ENCODE measurements around the gene HRCT1.
"Not testable (repeated sequence)": the region's sequence is repeated elsewhere in the genome, so short reads cannot be mapped to it uniquely, and the experiment has no call there.

HRCT1 gene

GRCh38 chr9:35914301-35914807, 8.4 kb downstream of the HRCT1 start:
- DNase-seq, result no peak
- intact Hi-C loops (cut with DNase I), result no loop called here

- no peak for DNase-seq
- intact Hi-C loops (cut with DNase I), result no loop called here
These were observed 9.8 kb downstream of the HRCT1 start for GRCh38 chr9:35915681-35916294.

DNA sequence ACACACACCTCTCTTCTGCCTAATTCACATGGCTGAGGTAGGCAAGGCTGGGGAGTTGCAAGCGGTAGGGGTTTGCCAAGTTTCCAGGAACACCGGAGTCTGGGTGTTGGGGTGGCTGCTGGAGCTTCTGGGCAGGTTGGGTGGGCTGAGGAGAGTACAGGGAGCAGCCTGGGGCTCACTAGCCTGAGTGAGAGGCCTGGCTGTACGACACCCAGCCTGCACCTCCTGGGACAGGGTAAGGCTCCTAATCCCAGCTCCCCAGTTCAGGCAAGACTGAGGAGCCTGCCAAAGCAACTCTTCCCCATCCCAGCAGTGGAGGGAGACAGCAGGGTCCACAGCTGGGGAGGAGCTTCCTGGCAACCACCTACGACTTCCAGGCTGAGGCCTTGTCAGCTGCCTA, 11.3 kb downstream of the HRCT1 start:
- intact Hi-C loops (cut with DNase I), result no loop called here

DNA sequence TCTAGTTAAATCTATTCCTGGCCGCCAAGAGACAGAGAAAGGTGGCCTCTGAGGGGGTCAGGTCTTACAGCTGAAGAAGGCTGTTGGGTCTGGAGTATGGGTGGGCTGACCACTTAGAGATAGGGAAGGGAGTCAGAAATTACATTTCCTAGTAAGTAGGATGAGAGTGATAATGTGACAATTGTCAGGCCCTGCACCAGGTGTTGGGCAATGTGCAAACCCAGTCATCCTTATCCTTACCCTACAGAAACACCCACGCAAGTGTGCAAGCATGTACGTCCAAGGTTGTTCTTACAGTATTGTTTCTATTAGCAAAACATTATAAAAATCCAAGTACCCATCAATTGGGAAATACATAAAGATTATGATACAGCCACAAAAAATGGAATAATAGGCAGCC, 12.8 kb downstream of the HRCT1 start:
- intact Hi-C loops (cut with DNase I), result no loop called here

More for the DNA sequence above, 11.3 kb downstream of the HRCT1 start:
- no peak for DNase-seq

DNA sequence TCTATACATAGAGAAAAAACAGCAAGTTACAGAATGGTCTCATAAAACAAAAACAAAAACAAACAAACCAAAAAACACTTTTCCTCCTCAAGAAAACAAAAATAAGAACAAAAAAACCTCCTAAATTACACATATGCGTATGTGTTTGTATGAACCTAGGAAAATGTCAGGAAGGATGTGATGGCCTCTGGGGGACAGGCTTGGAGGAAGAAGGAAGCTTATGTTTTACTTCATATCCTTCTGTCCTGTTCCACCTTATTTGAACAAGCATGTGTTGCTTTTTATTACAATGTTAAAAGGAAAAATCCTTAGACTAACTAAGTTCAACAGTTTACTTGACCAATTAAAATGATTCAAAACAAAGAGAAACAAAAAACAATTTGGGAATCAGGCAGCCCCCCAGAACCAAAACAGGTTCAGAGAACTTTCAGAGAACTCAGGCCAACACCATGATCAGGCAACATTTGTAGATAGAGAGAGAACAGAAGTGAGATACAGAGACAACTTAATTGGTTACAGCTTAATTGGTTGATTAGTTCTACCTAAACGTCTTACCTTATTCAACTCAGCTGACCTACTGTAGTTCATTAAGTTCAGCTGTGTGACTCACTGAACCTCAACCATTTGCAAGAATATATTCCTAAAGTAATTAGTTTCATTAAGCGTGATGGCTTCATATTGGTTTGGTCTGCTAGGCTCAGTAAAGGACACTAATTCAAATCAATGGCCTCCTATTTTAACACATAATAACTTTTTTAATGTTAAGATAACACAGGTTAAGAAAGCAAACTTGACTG, 13.4 kb downstream of the HRCT1 start:
- DNase-seq, result no peak
- intact Hi-C loops (cut with DNase I), result no loop called here

More for the DNA sequence above, 12.8 kb downstream of the HRCT1 start:
- DNase-seq, result no peak

DNA sequence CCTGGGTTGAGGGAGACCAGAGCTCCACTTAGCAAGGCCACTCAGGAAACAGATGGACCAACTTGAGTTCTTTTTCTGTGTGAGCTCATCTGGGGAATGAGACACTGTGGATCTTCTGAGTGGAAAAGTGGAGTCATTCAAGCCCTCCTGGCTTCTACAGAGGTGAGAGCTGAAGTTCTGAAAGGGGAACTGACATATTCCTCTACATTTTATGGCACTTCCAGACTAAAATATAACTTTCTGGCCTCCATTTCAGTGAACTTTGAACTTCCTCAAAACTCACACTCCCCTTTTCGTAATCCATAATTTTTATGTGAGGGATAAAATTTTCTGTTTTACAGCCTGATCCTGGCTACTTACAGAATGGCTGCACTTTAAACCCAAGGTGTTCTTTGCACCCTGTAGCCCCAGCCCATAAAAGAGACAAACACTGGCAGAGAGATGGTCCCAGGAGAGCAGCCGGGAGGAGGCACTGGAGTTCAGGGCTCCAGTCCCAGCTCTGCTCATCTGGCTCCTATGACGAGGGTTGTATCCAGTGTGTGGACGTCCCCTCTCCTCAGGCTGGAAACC, 14.1 kb downstream of the HRCT1 start:
- DNase-seq, result no peak
- intact Hi-C loops (cut with DNase I), result no loop called here

GRCh38 chr9:35923598-35923926, 17.6 kb downstream of the HRCT1 start:
- intact Hi-C loops (cut with DNase I), result no loop called here
- DNase-seq, result no peak

- no peak for DNase-seq
- intact Hi-C loops (cut with DNase I), result no loop called here
These were observed 18.1 kb downstream of the HRCT1 start for GRCh38 chr9:35923927-35924763.

DNA sequence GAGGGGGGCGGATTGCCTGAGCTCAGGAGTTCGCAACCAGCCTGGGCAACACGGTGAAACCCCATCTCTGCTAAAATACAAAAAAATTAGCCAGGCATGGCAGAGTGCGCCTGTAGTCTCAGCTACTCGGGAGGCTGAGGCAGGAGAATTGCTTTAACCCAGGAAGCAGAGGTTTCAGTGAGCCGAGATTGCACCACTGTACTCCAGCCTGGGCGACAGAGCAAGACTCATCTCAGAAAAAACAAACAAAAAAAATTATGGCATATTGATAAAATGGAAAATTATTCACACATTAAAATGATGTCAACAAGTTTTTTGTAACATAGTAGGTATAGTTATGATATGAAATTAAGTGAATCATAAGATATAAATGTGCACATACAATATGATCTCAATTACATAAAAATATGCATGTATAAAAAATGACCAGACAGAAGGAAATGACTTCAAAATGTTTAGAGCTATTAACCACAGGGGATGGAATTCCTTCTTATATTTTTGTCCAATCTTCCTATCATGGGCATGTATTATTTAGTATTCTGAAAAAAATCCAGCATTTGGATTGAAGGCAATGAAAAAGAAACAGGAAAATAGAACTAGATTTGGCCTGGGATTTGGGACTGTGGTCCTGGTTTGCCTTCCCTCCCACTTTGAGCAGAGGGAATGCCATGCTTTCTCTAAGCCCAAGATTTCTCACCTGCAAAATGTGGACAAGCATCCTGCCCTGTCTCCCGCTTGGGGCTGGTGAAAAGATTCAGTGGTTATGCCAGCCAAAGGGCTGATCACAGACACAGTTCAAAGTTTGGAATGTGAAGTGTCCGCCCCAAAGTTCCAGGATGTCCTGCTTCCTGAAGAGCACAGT, 22.8 kb downstream of the HRCT1 start:
- no peak for DNase-seq
- intact Hi-C loops (cut with DNase I), result no loop called here

- intact Hi-C loops (cut with DNase I), result no loop called here
- no peak for DNase-seq
These were observed 23.4 kb downstream of the HRCT1 start for GRCh38 chr9:35929453-35929718.

- no peak for DNase-seq
- intact Hi-C loops (cut with DNase I), result no loop called here
These were observed 24.5 kb downstream of the HRCT1 start for GRCh38 chr9:35930521-35930920.

DNA sequence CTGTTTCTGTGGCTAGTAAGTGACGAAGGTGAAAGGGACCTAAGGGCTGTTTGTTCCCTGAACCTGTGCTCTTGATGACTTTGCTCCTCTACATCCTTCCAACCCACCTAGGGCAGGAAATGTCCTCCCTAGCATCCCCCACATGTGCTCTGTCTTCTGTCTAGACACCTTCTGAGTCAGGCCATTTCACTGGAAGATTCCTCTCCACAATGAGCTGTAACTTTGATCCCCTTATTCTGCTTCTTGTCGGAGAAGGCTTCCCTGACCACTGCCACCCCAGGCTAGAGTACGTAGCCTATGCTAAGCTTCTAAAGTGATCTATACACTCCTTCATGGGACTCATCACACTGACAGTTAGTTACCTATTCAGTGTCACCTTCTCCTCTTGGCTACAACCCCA, 25.0 kb downstream of the HRCT1 start:
- intact Hi-C loops (cut with DNase I), result no loop called here
- no peak for DNase-seq

DNA sequence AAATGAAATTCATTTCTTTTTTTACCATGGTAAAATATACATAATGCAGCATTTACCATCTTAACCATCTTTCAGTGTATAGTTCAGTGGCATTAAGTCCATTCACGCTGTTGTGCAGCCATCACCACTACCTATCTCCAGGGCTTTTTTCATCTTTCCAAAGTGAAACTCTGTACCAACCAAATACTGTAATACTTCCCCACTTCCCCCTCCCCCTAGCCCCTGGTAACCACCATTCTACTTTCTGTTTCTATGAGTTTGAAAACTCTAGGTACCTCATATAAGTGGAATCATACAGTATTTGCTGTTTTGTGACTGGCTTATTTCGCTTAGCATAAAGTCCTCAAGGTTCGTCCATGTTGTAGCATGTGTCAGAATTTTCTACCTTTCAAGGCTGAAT, 26.7 kb downstream of the HRCT1 start:
- intact Hi-C loops (cut with DNase I), result no loop called here
- no peak for DNase-seq

GRCh38 chr9:35933550-35934067, 27.6 kb downstream of the HRCT1 start:
- intact Hi-C loops (cut with DNase I), result no loop called here
- DNase-seq, result no peak

DNA sequence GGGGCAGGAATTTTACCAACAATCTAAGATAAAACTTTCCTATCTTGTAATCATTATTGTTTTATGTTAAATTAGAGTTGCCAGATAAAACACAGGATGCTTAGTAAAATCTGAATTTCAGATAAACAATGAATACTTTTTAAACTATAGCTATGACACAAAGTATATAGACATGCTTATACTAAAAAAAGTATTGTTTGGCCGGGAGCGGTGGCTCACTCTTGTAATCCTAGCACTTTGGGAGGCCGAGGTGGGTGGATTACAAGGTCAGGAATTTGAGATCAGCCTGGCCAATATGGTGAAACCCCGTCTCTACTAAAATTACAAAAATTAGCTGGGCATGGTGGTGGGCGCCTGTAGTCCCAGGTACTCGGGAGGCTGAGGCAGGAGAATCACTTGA, 28.1 kb downstream of the HRCT1 start:
- intact Hi-C loops (cut with DNase I); DNase-seq: not testable (repeated sequence)

- intact Hi-C loops (cut with DNase I), result no loop called here
- DNase-seq, result no peak
These were observed 29.3 kb downstream of the HRCT1 start for GRCh38 chr9:35935261-35935660.

DNA sequence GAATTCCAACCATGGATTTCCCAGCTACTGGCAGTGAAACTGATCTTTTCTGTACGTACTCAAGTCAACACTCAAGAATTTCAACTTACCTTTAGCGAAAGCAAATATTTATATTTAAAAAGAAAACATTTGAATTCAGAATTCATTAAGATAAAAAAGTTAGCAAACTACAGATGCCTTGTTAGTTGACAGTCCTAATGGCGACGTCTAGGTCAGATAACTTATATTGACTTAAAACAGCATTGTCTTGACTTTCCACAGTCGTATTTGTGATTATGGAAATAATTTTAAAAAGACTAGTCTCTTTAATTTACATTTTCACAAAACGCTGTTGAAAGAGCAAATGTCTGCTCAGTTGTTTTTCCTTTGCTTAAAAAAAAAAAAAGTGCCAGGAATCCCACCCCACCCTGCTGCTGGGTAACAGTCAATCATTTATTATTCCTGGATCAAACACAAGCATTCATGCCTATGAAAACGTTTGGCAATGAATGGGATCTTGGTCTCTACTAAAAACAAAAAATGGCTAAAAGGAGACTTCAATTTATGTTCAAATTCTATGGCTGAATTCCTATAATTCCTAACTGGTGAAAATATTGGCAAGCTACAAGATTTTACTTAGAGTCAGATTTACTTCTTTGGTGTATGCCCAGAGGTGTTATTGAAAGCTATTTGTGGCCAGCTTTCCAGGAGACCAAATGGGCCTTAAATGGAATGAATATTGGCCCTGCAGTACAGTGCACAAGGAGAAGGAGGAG, 29.9 kb downstream of the HRCT1 start:
- intact Hi-C loops (cut with DNase I), result no loop called here
- DNase-seq, result no peak

- DNase-seq, result no peak
- intact Hi-C loops (cut with DNase I), result no loop called here
These were observed 31.2 kb downstream of the HRCT1 start for GRCh38 chr9:35937227-35937626.
